Femur (tissue), 1 donor: ENCODE results near the gene NEUROD2.

Experiments used
- DNase-seq: peaks from one replicate; pipeline ENCODE4 v3.0.0-alpha.2; 2017

Gene NEUROD2

GRCh38 chr17:39618246-39618913 lies 10.7 kb upstream of the NEUROD2 start:
- no peak for DNase-seq

GRCh38 chr17:39617446-39618245 lies 9.9 kb upstream of the NEUROD2 start:
- peak; percentile 71 for DNase-seq

GRCh38 chr17:39617100-39617445 lies 9.4 kb upstream of the NEUROD2 start:
- no peak for DNase-seq

GRCh38 chr17:39615434-39615833 lies 7.7 kb upstream of the NEUROD2 start:
- DNase-seq: no peak

GRCh38 chr17:39614545-39615157 lies 6.9 kb upstream of the NEUROD2 start:
- no peak for DNase-seq

- DNase-seq: no peak
Observed at GRCh38 chr17:39612935-39613464, 5.3 kb upstream of the NEUROD2 start.

GRCh38 chr17:39612291-39612894 lies 4.7 kb upstream of the NEUROD2 start:
- no peak for DNase-seq

- DNase-seq: no peak
Observed at GRCh38 chr17:39611401-39612112, 3.8 kb upstream of the NEUROD2 start.

- no peak for DNase-seq
Observed at GRCh38 chr17:39609416-39610025, 1.8 kb upstream of the NEUROD2 start.

- no peak for DNase-seq
Observed at GRCh38 chr17:39608142-39608981, 642 bp upstream of the NEUROD2 start.

GRCh38 chr17:39607057-39607850 lies 466 bp downstream of the NEUROD2 start:
- no peak for DNase-seq

- no peak for DNase-seq
Observed at GRCh38 chr17:39606434-39607056, 1.2 kb downstream of the NEUROD2 start.

- DNase-seq: no peak
Observed at GRCh38 chr17:39605492-39606433, 2.0 kb downstream of the NEUROD2 start.

- no peak for DNase-seq
Observed at GRCh38 chr17:39604911-39605491, 2.7 kb downstream of the NEUROD2 start.

GRCh38 chr17:39603304-39604016 lies 4.3 kb downstream of the NEUROD2 start:
- DNase-seq: no peak

GRCh38 chr17:39602533-39603303 lies 5.0 kb downstream of the NEUROD2 start:
- DNase-seq: no peak
